Esophagus muscularis mucosa (tissue), 4 donors: ENCODE results near the gene CWF19L2. TPM values are rescaled to one million over a fixed set of nuclear protein-coding genes. Genes with fewer than 3 reads are reported as not detected.

Source experiments
- DNase-seq: peaks from one replicate; pipeline ENCODE4 v3.0.0-alpha.2; 2017; ENCODE audit errors: extremely low spot score
- H3K27ac ChIP-seq, 4 donors: fragments of 200-600 bp; sonication (generic); replicated peaks in 1 of 4; 1 replicate in 3 of 4; 2 replicates in 1 of 4; pipeline ENCODE4 v1.5.1; 2016 to 2019; ENCODE audit warnings: mild to moderate bottlenecking in 1 of 4
- H3K27me3 ChIP-seq, 4 donors: fragments of 200-600 bp; sonication (generic); one replicate each; pipeline versions ENCODE4 v1.5.1 to v1.6.0; 2016 to 2019
- H3K36me3 ChIP-seq, 4 donors: fragments of 200-600 bp; sonication (generic); one replicate each; pipeline ENCODE4 v1.5.1; 2016 to 2019
- H3K4me1 ChIP-seq, 4 donors: fragments of 200-600 bp; sonication (generic); one replicate each; pipeline ENCODE4 v1.5.1; 2016 to 2019
- H3K4me3 ChIP-seq, 4 donors: fragments of 200-600 bp; sonication (generic); 1 replicate in 2 of 4; 2 replicates in 2 of 4; pipeline ENCODE4 v1.5.1; 2016 to 2019; ENCODE audit warnings: mild to moderate bottlenecking in 4 of 4, moderate library complexity in 1 of 4
- H3K9me3 ChIP-seq, 4 donors: fragments of 200-600 bp; sonication (generic); 1 replicate in 3 of 4; 2 replicates in 1 of 4; pipeline ENCODE4 v1.5.1; 2016 to 2019
- CTCF ChIP-seq, 3 experiments: fragments of 200-600 bp in 2 of 3; fragments of 450-650 bp in 1 of 3; sonication (generic) in 2 of 3; IDR thresholded peaks; one replicate each; pipeline ENCODE4 v1.5.1; 2017 to 2019; ENCODE audit warnings: antibody characterized with exemption in 3 of 3, mild to moderate bottlenecking in 2 of 3, moderate library complexity in 1 of 3
- EP300 ChIP-seq: sonication (generic); formaldehyde crosslinking; IDR thresholded peaks from one replicate; pipeline ENCODE4 v1.6.1; 2017; ENCODE audit warnings: antibody characterized with exemption
- POLR2A ChIP-seq: fragments of 450-650 bp; IDR thresholded peaks from one replicate; pipeline ENCODE4 v1.6.1; 2017; ENCODE audit warnings: antibody characterized with exemption, moderate library complexity, mild to moderate bottlenecking, low read depth
- POLR2AphosphoS5 ChIP-seq, 2 donors: sonication (generic); formaldehyde crosslinking; IDR thresholded peaks; one replicate each; pipeline ENCODE4 v1.6.1; 2017; ENCODE audit warnings: antibody characterized with exemption in 2 of 2
- WGBS: methylation state at CpG from one replicate; pipeline ENCODE4 v1.1.5; 2018; 5-methylcytosine and 5-hydroxymethylcytosine counted together
- intact Hi-C: fragments of 100-400 bp; cut with DNase I; formaldehyde crosslinking; loops from one replicate; pipeline ENCODE4 v1.15.1; 2023
- total RNA-seq, 4 donors: library from RNA; depleted of rRNA; stranded (reverse); fragments of >200 nt; gene quantifications; one replicate each; pipeline versions ENCODE4 v1.1.0 to v1.2.1, GENCODE V29; 2016

CWF19L2 gene
- total RNA-seq, 4 donors from 2014 or later = 14.4 to 34.5 (median 17.1) TPM

DNA sequence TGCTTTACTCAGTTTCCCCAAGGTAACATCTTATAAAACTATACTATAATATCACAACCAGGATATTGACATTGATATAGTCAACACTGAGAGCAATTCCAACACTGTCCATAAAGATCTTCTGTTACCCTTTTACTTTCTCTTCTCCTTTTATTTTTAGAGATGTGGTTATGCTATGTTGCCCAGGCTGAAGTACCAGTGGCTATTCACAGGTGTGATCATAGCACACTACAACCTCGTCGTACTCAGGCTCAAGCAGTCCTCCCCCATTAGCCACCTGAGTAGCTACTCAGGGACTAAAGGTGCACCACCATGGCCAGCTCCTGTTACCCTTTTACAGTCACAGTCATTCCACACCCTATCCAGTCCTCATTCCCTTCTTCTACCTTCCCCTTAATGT is 119.7 kb downstream of the CWF19L2 start:
- H3K27me3 ChIP-seq = no peaks in the 10 kb centered on the region
- no peaks in the 10 kb centered on the region for H3K9me3 ChIP-seq
- H3K36me3 ChIP-seq = peaks cover 0 to 28% (median 9%) of the 10 kb centered on the region in 4 donors
- no peak overlapping the region for H3K4me3 ChIP-seq
- intact Hi-C loops = no loop called here
- no peak for DNase-seq
- TF ChIP-seq EP300 (no peak), POLR2AphosphoS5 (IDR thresholded peaks at IDR 0.05) (no peak), CTCF (IDR thresholded peaks at IDR 0.05) (no peak), POLR2A (no peak)
- whole genome bisulfite sequencing = 93% methylated on average over 2 of the region's 2 CpGs
- H3K27ac ChIP-seq = no peak overlapping the region
- H3K4me1 ChIP-seq = no peaks in the 10 kb centered on the region

- DNase-seq = no peak
- Histone ChIP-seq H3K4me3 (no peak overlapping the region), H3K27ac (no peak overlapping the region), H3K4me1 (no peaks in the 10 kb centered on the region), H3K9me3 (no peaks in the 10 kb centered on the region), H3K27me3 (no peaks in the 10 kb centered on the region), H3K36me3 (peaks cover 0 to 63% (median 27%) of the 10 kb centered on the region in 4 donors)
- intact Hi-C loops = no loop called here
- 94% methylated on average over 1 of the region's 1 CpG for WGBS
- TF ChIP-seq POLR2AphosphoS5 (IDR thresholded peaks at IDR 0.05) = no peak
- TF ChIP-seq POLR2A = no peak
- TF ChIP-seq EP300 = no peak
- TF ChIP-seq CTCF (IDR thresholded peaks at IDR 0.05) = no peak
Measured at GRCh38 chr11:107331728-107332127, 125.9 kb downstream of the CWF19L2 start.

- TF ChIP-seq POLR2A (no peak), POLR2AphosphoS5 (IDR thresholded peaks at IDR 0.05) (no peak), CTCF (IDR thresholded peaks at IDR 0.05) (no peak), EP300 (no peak)
- Histone ChIP-seq H3K9me3 (no peaks in the 10 kb centered on the region), H3K27ac (no peak overlapping the region), H3K4me3 (no peak overlapping the region), H3K27me3 (no peaks in the 10 kb centered on the region), H3K4me1 (no peaks in the 10 kb centered on the region), H3K36me3 (peaks cover 11 to 70% (median 34%) of the 10 kb centered on the region in 4 donors)
- 100% methylated on average over 3 of the region's 3 CpGs for WGBS
- DNase-seq = no peak
- intact Hi-C loops = no loop called here
Measured at GRCh38 chr11:107329164-107329563, 128.5 kb downstream of the CWF19L2 start.

DNA sequence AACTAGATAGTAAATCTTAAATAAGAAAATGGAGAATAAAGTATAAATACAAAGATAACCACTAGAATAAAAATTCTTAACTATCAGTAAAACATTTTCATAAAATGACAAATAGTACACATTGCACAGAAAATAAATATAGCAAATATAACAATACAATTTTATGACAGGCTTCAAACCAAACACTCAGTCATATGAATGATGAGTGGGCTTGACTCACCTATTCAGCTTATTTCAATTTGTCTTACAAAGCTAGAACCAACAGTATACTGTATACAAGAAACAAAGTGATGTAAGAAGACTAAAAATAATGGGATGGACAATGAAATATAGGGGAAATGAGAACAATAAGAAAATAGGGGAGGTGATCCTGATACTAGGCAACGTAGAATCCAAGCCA is 141.2 kb downstream of the CWF19L2 start:
- Histone ChIP-seq H3K27me3 (no peaks in the 10 kb centered on the region), H3K4me3 (no peak overlapping the region), H3K27ac (no peak overlapping the region), H3K9me3 (no peaks in the 10 kb centered on the region), H3K36me3 (peaks cover 5 to 26% (median 13%) of the 10 kb centered on the region in 4 donors), H3K4me1 (no peaks in the 10 kb centered on the region)
- 94% methylated on average over 1 of the region's 1 CpG for WGBS
- DNase-seq = no peak
- intact Hi-C loops = no loop called here
- TF ChIP-seq EP300 (no peak), CTCF (IDR thresholded peaks at IDR 0.05) (no peak), POLR2AphosphoS5 (IDR thresholded peaks at IDR 0.05) (no peak), POLR2A (no peak)

GRCh38 chr11:107307991-107308390 is 149.6 kb downstream of the CWF19L2 start:
- H3K4me3 ChIP-seq = no peak overlapping the region
- peaks cover 15 to 76% (median 31%) of the 10 kb centered on the region in 4 donors for H3K36me3 ChIP-seq
- no peaks in the 10 kb centered on the region for H3K4me1 ChIP-seq
- no peak for DNase-seq
- TF ChIP-seq POLR2A (no peak), POLR2AphosphoS5 (IDR thresholded peaks at IDR 0.05) (no peak), EP300 (no peak), CTCF (IDR thresholded peaks at IDR 0.05) (no peak)
- no peak overlapping the region for H3K27ac ChIP-seq
- WGBS = 85% methylated on average over 2 of the region's 2 CpGs
- no peaks in the 10 kb centered on the region for H3K27me3 ChIP-seq
- no peaks in the 10 kb centered on the region for H3K9me3 ChIP-seq
- intact Hi-C loops = no loop called here
